ENCODE data around the gene PODNL1. TPM values are rescaled to one million over a fixed set of nuclear protein-coding genes. Genes with fewer than 3 reads are reported as not detected.

PODNL1 gene
- total RNA-seq = 2.1 and 3.1 TPM in 2 replicates

GRCh38 chr19:13938301-13939064 is at the start of gene PODNL1:
PODNL1 (minus strand) TSS chr19:13938417; CDS start chr19:13938181, 236 bp downstream.

GRCh38 chr19:13952154-13952930 is 14.1 kb upstream of the PODNL1 start, which contains the start of gene DCAF15:
DCAF15 (plus strand) TSS chr19:13952509; CDS start chr19:13952513, 4 bp downstream.

GRCh38 chr19:13905634-13906520 is 32.3 kb downstream of the PODNL1 start, which contains the start of the genes BRME1 and CC2D1A:
BRME1 (minus strand) TSS chr19:13906117; CDS start chr19:13904892, 1,225 bp downstream.
CC2D1A (plus strand) TSS chr19:13906201; CDS start chr19:13906442, 241 bp downstream.

Other genes starting within 250 kb of the PODNL1 start
- gene MRI1, start 173.9 kb downstream of the PODNL1 start, total RNA-seq = 20.5 and 22.6 TPM in 2 replicates
- gene C19orf53, start 164.0 kb downstream of the PODNL1 start, total RNA-seq = 87.8 and 107 TPM in 2 replicates
- 3.4 and 9.3 TPM in 2 replicates for gene ZSWIM4, start 143.0 kb downstream of the PODNL1 start, total RNA-seq
- not detected in 2 replicates for gene NANOS3, start 61.3 kb downstream of the PODNL1 start, total RNA-seq
- gene BRME1, start 32.3 kb downstream of the PODNL1 start, total RNA-seq = 0.14 and 0.55 TPM in 2 replicates
- gene CC2D1A, start 32.2 kb downstream of the PODNL1 start, total RNA-seq = 5.0 TPM in 2 replicates
- 4.4 and 5.5 TPM in 2 replicates for gene DCAF15, start 14.1 kb upstream of the PODNL1 start, total RNA-seq
- gene RFX1, start 67.9 kb upstream of the PODNL1 start, total RNA-seq = 1.00 and 2.3 TPM in 2 replicates
- gene RLN3, start 89.7 kb upstream of the PODNL1 start, total RNA-seq = not detected in 2 replicates
- 1.7 and 1.8 TPM in 2 replicates for gene IL27RA, start 93.3 kb upstream of the PODNL1 start, total RNA-seq
- under 0.01 and 0.28 TPM in 2 replicates for gene PALM3, start 123.7 kb upstream of the PODNL1 start, total RNA-seq
- 0.28 TPM in 2 replicates for gene MISP3, start 134.4 kb upstream of the PODNL1 start, total RNA-seq
- not detected in 2 replicates for gene C19orf67, start 147.4 kb upstream of the PODNL1 start, total RNA-seq
- gene SAMD1, start 152.3 kb upstream of the PODNL1 start, total RNA-seq = 11.5 and 21.0 TPM in 2 replicates
- 25.9 and 26.2 TPM in 2 replicates for gene PRKACA, start 179.3 kb upstream of the PODNL1 start, total RNA-seq
- 0.65 and 1.1 TPM in 2 replicates for gene ASF1B, start 198.2 kb upstream of the PODNL1 start, total RNA-seq

Measured in smooth muscle cell of bladder (primary cell).